ENCODE data around the gene MVK. TPM values are rescaled to one million over a fixed set of nuclear protein-coding genes. Genes with fewer than 3 reads are reported as not detected.

The MVK gene
- total RNA-seq, 6 experiments from 2014 or later = 14.2 to 60.0 (median 37.6) TPM

DNA sequence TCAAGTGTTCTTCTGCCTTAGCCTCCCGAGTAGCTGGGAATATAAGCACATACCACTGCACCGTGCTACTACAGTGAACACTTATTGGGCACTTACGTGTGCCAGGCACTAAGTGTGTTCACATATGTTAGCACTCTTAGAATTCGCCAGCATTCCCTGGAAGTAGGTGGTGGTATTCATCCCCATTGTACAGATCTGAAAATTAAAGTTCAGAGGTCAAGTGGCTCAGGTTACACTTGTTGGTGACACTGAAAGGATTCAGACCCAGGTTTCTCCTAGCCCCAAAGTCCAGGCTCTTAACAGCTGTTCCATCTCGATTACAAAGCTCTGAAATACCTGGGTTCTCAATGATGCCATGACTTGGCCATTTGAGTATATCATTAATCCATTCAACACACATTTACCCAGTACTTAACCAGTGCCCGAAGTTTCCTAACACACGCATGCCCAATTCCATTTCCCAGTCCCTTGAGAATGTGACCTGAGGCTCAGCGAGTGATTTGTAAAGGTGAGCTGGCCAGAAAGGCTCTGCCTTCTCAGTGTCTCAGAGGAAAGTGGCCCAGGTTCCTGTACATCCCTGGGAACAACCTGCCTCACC lies 4.8 kb downstream of the MVK start:
- DNase-seq = peak in 1 of 3 donors; percentile 78
- Histone ChIP-seq H3K9me3 (no peaks in the 10 kb centered on the region), H3K36me3 (peaks cover 0 to 31% (median 5%) of the 10 kb centered on the region in 4 donors), H3K27ac (peak overlapping the region; percentile 51 to 96 (median 76)), H3K4me3 (no peak overlapping the region), H3K27me3 (no peaks in the 10 kb centered on the region), H3K4me1 (peaks cover 0 to 74% (median 38%) of the 10 kb centered on the region in 4 donors)
- intact Hi-C loops (cut with DNase I) = no loop called here
- 40% methylated on average over 8 of the region's 8 CpGs for WGBS (ENCODE audit: insufficient coverage, low coverage, low lambda C conversion rate, missing lambda C conversion rate)
- TF ChIP-seq CTCF (IDR thresholded peaks at IDR 0.05) = no peak
- peak; percentile 38 for TF ChIP-seq POLR2A (IDR thresholded peaks at IDR 0.05)
- ATAC-seq = peak; percentile 41 to 47 (median 46)

GRCh38 chr12:109579639-109580038 lies 6.0 kb downstream of the MVK start:
- intact Hi-C loops (cut with DNase I) = no loop called here
- Histone ChIP-seq H3K9me3 (no peaks in the 10 kb centered on the region), H3K27me3 (no peaks in the 10 kb centered on the region), H3K4me1 (peaks cover 0 to 74% (median 37%) of the 10 kb centered on the region in 4 donors), H3K4me3 (no peak overlapping the region), H3K36me3 (peaks cover 0 to 38% (median 7%) of the 10 kb centered on the region in 4 donors), H3K27ac (peak overlapping the region; percentile 51 to 96 (median 76))
- TF ChIP-seq POLR2A (IDR thresholded peaks at IDR 0.05) (no peak), CTCF (IDR thresholded peaks at IDR 0.05) (no peak)
- no peak for DNase-seq
- WGBS (ENCODE audit: insufficient coverage, low coverage, low lambda C conversion rate, missing lambda C conversion rate) = 40% methylated on average over 6 of the region's 7 CpGs
- ATAC-seq = peak; percentile 51 to 63 (median 59)

- Histone ChIP-seq H3K4me1 (peaks cover 0 to 69% (median 34%) of the 10 kb centered on the region in 4 donors), H3K4me3 (no peak overlapping the region), H3K9me3 (no peaks in the 10 kb centered on the region), H3K27ac (peak overlapping the region in 2 of 3 donors; percentile 76 to 96), H3K27me3 (no peaks in the 10 kb centered on the region), H3K36me3 (peaks cover 0 to 44% (median 7%) of the 10 kb centered on the region in 4 donors)
- DNase-seq (no peak), ATAC-seq (no peak)
- TF ChIP-seq POLR2A (IDR thresholded peaks at IDR 0.05) (no peak), CTCF (IDR thresholded peaks at IDR 0.05) (no peak)
- intact Hi-C loops (cut with DNase I) = no loop called here
- 54% methylated on average over 8 of the region's 8 CpGs for WGBS (ENCODE audit: insufficient coverage, low coverage, low lambda C conversion rate, missing lambda C conversion rate)
These were observed 6.7 kb downstream of the MVK start for GRCh38 chr12:109580272-109580671.

- Histone ChIP-seq H3K36me3 (peaks cover 0 to 46% (median 7%) of the 10 kb centered on the region in 4 donors), H3K9me3 (no peaks in the 10 kb centered on the region), H3K27ac (peak overlapping the region; percentile 40 to 96 (median 76)), H3K4me1 (peaks cover 0 to 63% (median 31%) of the 10 kb centered on the region in 4 donors), H3K4me3 (no peak overlapping the region), H3K27me3 (no peaks in the 10 kb centered on the region)
- peak in 1 of 3 donors; percentile 69 for DNase-seq
- TF ChIP-seq POLR2A (IDR thresholded peaks at IDR 0.05) (no peak), CTCF (IDR thresholded peaks at IDR 0.05) (no peak)
- intact Hi-C loops (cut with DNase I) = no loop called here
- peak; percentile 3 to 60 (median 40) for ATAC-seq
- 71% methylated on average over 13 of the region's 13 CpGs for WGBS (ENCODE audit: insufficient coverage, low coverage, low lambda C conversion rate, missing lambda C conversion rate)
These were observed 7.2 kb downstream of the MVK start for GRCh38 chr12:109580684-109581333.

Data from right lobe of liver (tissue), 6 donors.